HG02798 (cell line): ENCODE results near the gene C17orf107.

Experiments used
- ATAC-seq: cut with Tn5 transposase; IDR thresholded peaks from one replicate; pipeline ENCODE4 v1.9.1; 2021; ENCODE audit warnings: mild to moderate bottlenecking; ENCODE audit not compliant: unreplicated experiment, poor library complexity

Gene C17orf107

GRCh38 chr17:4947010-4947410 is 47.7 kb downstream of the C17orf107 start:
- no peak for ATAC-seq

DNA sequence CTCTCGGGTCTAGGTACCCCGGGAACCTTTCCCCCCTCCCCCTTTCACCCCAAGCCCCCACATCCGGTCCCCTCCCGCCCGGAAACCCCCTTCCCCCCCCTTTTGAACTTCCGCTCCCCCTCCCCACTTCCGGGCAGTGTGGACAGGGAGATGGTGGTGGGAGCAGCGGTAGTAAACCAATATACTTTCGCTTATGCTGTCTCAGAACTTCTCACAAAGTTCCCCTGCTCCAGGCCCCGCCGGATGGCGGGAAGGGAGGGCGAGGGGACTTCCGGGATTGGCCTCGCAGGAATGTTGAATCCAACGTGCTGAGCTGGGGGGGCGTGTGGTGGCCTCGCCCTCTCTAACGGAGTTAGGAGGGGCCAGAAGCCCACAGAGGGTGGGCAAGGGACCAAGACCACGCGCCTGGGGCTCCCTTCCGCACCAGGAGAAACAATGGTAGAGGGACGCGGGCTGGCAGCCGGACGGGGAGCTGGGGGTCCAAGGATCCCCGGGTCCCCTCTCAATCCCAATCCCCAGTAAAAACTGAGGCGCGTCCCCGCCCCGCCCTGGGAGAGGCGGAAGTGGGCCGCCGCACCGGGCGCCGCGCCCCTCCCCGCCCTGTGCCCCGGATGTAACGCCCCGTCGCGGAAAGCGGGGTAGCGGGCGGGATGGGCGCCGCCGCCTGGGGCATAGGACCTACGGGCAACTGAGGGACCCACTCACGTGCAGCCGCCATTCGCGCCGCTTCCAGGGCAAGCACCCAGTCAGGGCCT is 48.3 kb downstream of the C17orf107 start:
- ATAC-seq: peak; percentile 20

DNA sequence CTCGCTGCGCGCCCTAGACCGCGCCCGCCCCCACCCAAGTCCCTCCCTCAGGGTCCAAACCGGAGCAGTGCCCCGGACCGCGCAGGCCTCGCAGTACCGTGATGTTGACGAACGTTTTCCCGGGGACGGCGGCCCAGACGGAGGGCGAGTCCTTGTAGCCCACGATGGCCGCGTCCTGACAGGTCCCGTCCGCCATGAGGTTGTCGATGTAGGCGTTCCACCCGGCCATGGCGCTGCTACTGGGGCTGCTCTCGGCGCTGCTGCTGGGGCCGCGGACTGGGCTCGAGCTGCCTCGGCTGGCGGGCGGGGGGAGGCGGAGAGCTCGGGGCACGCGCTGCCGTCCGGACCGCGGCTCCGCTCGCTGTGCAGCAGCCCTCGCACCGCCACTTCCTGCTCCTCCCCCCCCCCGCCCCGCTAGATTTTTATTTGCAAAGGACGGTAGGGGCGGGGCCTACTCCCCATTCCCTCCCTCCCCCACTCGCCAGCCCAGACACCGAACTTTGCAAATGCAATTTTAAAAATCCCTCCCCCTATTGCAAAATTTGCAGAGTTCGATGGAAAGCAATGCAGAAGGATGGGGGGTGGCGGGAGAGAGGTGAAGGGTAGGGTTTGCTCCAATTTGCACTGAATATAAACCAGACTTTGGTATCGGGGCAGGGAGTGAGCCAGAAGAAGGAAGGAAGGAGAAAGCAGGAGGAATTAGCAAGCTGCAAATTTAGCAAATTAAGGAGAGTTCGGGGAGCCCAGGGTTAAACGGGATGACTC is 49.0 kb downstream of the C17orf107 start, which contains the start of gene PFN1:
Gene PFN1 (minus strand): TSS at position 365 of the 765 bp plus-strand sequence. CDS start 136 bp downstream, at position 229.
- ATAC-seq: peak; percentile 20

- ATAC-seq: peak; percentile 50
Observed at GRCh38 chr17:4948931-4949320, 49.6 kb downstream of the C17orf107 start.

DNA sequence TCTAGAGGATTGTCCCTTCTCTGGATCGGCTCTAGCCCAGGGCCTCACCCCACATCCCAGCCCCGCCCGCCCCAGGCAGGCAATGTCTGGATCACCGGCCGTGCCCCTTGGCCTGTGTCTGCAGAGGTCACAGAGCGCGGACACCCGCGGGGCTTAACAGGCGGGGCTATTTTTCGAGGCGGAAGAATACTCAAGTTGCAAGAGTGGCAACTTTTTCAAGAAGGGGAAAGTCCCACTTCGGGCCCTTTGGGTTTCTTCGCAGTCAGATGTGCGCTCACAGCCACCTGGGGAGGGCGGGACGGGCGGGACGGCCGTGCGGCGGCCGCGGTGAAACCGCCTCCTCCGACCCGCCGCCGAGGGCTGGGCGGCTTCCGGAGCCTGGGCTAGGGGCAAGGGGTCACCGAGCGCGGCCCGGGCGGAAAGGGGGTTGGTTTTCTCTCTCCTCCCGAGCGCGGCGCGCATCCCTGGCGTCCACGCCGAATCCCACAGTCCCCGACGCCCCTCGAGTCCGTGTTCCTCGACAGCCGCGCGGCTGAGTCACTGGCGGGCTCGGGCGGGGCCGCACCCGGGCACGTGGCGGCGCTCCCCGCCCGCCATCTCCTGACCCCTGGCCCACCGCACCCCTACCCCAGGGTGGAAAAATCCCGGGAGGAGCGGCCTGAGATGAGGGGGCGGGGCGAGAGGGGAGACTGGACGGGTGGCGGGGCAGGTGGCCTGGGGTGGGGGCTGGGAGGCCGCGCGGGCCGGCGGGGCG is 50.2 kb downstream of the C17orf107 start:
- peak; percentile 32 for ATAC-seq

GRCh38 chr17:4950075-4950745 is 50.9 kb downstream of the C17orf107 start:
- peak; percentile 9 for ATAC-seq

DNA sequence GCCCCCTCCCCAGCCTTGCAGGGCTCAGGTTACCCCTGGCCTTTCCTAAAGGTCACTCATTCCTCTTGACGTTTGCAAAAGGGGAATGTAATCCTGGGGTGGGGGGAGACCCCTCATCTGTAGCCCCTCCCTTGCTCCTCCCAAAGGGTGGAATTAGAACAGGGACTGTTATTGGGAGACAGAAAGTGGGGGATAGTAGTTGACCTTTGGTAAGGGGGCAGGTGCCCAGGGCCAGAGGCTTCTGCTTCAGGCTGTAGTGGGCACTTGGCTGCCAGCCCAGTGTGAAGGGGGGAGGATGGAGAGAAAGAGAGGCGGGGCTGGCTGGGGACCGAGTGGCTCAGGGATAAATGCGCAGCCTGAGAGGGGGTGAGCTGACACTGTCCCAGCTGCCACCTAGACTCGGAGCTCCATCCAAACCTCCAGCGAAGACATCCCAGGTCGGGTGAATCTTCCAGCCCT is 51.4 kb downstream of the C17orf107 start, which contains the start of gene ENO3:
Gene ENO3 (plus strand): TSS at position 374 of the 459 bp plus-strand sequence. CDS start 711 bp downstream, outside the sequence.
- ATAC-seq: no peak

DNA sequence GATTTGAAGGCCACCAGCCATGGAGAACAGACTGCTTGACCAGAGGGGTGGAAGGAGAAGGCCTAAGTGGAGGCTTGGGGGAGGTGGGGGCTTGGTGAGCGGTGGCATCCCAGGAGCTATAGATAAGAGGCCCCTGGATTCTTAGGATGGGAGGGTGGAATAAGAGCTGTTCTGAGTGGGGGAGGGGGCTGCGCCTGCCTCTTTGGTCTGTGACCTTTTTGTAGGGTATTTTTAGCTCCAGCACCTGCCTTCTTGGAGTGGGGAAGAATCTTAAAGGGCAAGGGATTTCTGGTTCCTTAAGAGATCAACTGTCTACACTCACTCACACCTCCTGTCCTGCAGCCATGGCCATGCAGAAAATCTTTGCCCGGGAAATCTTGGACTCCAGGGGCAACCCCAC is 52.1 kb downstream of the C17orf107 start:
- no peak for ATAC-seq
